PFSK-1 (cell line): Measurements from ENCODE around the gene ZNF662.

Experiments
- POLR2AphosphoS5 ChIP-seq: IDR thresholded peaks from 2 replicates; pipeline ENCODE4 v1.6.1; 2012; ENCODE audit warnings: low read depth, mild to moderate bottlenecking, control low read depth, low read length, moderate library complexity
- TAF1 ChIP-seq: IDR thresholded peaks from 2 replicates; pipeline ENCODE4 v1.6.1; 2012; ENCODE audit warnings: low read length, control low read depth, borderline replicate concordance; ENCODE audit not compliant: insufficient read depth

- TF ChIP-seq POLR2AphosphoS5: no peak
- no peak for TF ChIP-seq TAF1
These were observed 237 bp upstream of the ZNF662 start for GRCh38 chr3:42905740-42906069.
